ENCODE data around the gene ITGB8. TPM values are rescaled to one million over a fixed set of nuclear protein-coding genes. Genes with fewer than 3 reads are reported as not detected.
"Not testable (repeated sequence)": the region's sequence is repeated elsewhere in the genome, so short reads cannot be mapped to it uniquely, and the experiment has no call there.

ITGB8 gene
- total RNA-seq, 4 donors from 2014 or later = 3.9 to 70.2 (median 16.5) TPM

DNA sequence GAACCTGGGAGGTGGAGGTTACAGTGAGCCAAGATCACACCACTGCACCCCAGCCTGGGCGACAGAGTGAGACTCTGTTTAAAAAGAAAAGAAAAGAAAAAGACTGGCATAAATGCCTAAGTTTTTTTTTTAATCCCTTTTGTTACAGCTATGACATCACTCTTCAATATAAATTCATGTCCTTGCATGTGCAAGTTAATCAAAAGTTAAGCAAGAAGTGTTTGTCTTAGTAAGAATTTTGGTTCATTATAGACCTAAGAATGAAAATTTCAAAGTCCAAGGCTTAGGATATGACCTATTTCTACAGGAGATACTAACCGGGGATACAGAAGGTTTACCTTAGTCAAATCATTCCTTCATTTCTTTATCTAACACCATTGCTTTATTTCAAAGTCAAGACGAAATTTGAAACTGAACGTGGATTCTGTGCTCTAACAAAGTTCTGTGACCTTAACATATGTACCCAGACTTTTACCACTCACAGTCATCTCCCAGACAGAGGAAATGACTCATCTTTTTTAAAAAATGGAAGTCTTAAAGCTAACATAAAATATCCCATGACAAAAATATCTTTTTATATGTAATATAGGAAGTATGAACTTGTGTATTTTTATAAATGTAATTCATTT, 29.3 kb upstream of the ITGB8 start:
- TF ChIP-seq, protein P1, sequence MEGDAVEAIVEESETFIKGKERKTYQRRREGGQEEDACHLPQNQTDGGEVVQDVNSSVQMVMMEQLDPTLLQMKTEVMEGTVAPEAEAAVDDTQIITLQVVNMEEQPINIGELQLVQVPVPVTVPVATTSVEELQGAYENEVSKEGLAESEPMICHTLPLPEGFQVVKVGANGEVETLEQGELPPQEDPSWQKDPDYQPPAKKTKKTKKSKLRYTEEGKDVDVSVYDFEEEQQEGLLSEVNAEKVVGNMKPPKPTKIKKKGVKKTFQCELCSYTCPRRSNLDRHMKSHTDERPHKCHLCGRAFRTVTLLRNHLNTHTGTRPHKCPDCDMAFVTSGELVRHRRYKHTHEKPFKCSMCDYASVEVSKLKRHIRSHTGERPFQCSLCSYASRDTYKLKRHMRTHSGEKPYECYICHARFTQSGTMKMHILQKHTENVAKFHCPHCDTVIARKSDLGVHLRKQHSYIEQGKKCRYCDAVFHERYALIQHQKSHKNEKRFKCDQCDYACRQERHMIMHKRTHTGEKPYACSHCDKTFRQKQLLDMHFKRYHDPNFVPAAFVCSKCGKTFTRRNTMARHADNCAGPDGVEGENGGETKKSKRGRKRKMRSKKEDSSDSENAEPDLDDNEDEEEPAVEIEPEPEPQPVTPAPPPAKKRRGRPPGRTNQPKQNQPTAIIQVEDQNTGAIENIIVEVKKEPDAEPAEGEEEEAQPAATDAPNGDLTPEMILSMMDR (IDR thresholded peaks at IDR 0.05) = no peak
- DNase-seq (ENCODE audit: low spot score) (no peak), ATAC-seq (ENCODE audit: low FRiP score) (no peak)

DNA sequence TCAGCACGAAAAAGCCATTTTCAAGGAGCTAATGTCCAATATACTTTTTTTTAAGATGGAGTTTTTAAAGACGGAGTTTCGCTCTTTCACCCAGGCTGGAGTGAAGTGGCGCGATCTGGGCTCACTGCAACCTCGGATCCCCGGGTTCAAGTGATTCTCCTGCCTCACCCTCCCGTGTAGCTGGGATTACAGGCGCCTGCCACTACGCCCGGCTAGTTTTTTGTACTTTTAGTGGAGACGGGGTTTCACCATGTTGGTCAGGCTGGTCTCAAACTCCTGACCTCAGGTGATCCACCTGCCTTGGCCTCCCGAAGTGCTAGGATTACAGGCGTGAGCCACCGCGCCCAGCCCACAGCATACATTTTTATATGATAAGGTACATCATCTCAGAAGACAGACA, 28.4 kb upstream of the ITGB8 start:
- DNase-seq (ENCODE audit: low spot score); ATAC-seq (ENCODE audit: low FRiP score): not testable (repeated sequence)

DNA sequence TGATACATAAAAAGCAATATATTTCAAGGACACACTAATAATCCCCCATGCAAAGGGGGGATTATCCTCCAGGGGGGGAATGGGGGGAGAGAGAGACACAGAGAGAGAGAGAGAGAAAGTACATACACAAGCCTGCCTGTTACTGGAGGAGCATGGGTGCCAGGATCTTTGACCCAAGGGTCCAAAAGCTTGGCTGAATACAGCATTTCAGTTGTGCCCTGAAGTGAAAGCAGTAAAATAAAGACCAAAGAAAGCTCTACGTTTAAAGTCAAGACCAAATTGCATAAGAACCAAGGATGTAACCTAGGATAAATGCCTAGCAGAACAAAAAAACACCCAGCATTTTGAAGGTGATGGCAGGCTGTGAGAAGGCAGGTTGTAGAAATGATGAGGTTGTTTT, 27.8 kb upstream of the ITGB8 start:
- TF ChIP-seq, protein P1 (IDR thresholded peaks at IDR 0.05) = no peak
- ATAC-seq (ENCODE audit: low FRiP score) (no peak), DNase-seq (ENCODE audit: low spot score) (no peak)

DNA sequence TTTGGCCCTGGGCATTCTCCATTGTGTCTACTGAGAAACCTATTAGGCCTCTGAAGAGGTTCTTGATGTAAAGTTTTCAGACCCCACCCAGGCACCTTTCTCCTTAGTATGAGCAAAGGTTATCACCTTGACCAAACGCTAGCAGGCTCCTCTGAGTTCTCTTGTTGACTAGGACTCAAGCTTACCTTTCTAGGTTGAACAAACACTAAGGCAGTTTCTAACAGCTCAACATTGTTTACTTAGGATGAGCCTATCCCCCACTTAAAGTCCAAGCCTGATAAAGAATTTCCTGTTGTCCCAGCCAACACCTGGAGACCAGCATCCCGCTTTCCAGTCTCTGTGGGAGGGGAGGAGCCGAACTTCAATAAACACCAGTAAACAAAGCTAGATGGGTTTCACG, 26.3 kb upstream of the ITGB8 start:
- TF ChIP-seq, protein P1 (IDR thresholded peaks at IDR 0.05) = no peak
- DNase-seq (ENCODE audit: low spot score) (no peak), ATAC-seq (ENCODE audit: low FRiP score) (no peak)

DNA sequence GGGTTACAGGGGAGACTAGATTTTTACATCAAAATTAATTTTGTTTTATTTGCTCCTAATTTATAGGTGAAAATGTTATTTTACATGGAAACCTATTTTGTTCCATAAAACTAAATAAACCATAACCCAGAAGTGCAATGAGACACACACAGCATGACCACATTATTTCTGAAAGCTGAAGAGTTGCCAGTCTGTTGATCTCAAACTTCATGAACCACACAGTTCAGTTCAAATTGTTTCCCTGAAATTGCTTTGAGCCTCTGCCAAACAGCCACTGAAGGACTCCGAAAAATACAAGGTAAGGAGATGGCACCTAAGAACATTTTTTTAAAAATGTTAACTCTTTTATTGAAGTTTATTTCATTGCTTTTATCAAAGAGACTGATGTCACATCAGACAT, 25.0 kb upstream of the ITGB8 start:
- DNase-seq (ENCODE audit: low spot score) (no peak), ATAC-seq (ENCODE audit: low FRiP score) (no peak)
- TF ChIP-seq, protein P1 (IDR thresholded peaks at IDR 0.05) = no peak

DNA sequence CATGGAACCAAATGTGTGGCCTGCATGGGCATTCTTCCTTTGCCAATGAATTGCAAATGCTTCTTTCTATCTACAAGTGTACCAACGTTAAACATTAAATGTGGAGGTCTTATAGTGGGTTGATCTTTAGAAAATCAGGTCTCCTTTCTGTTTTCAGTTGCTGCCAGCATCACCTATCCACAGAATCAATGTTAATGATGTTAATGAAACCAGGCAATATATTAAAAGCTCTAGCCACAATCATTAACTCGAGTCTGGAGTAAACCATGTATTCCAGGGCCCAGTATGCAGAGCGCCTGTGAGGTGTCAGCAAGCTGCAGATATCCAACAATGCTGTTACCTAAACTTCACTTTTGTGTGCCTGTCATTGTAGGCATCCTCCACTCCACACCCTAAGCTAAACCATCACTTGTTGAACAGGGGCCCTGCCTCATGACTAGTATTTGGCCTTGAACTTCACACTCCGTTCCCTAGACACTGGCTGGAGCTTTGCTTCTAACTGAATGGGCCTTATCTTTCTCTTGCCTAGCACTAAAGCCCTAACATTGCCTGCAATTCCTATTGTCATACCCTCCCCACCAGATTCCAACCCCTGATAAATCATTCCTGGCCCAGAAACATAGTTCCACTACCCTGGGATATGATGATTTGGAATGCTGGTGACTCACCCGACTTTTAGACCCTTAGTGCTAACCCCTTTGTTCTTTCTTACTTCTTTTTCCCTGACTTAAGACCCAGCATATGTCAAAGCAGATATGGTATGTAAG, 24.3 kb upstream of the ITGB8 start:
- no peak for DNase-seq (ENCODE audit: low spot score)
- TF ChIP-seq, protein P1 (IDR thresholded peaks at IDR 0.05) = no peak
- ATAC-seq (ENCODE audit: low FRiP score) = no peak

DNA sequence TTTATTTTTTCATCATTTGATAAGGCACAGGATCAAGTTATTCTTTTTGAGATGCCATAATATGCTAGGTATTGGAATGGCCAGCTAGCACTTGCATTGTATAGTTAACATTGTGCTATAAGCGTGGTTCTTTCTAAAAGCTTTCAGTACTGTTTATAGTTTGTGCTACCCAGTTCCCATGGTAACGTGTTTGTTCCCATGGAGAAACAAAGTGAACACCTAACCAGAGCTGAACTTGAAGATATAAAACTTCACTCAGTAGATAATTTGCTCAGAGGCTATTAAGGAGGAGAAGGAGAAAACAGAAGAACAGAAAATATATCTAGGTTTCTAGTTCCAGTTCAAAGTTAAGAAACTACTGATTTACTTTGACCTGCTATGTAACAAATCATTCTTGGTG, 23.6 kb upstream of the ITGB8 start:
- no peak for DNase-seq (ENCODE audit: low spot score)
- ATAC-seq (ENCODE audit: low FRiP score) = no peak
- TF ChIP-seq, protein P1 (IDR thresholded peaks at IDR 0.05) = no peak
